Measurements from ENCODE around the gene CEMIP.

DNA sequence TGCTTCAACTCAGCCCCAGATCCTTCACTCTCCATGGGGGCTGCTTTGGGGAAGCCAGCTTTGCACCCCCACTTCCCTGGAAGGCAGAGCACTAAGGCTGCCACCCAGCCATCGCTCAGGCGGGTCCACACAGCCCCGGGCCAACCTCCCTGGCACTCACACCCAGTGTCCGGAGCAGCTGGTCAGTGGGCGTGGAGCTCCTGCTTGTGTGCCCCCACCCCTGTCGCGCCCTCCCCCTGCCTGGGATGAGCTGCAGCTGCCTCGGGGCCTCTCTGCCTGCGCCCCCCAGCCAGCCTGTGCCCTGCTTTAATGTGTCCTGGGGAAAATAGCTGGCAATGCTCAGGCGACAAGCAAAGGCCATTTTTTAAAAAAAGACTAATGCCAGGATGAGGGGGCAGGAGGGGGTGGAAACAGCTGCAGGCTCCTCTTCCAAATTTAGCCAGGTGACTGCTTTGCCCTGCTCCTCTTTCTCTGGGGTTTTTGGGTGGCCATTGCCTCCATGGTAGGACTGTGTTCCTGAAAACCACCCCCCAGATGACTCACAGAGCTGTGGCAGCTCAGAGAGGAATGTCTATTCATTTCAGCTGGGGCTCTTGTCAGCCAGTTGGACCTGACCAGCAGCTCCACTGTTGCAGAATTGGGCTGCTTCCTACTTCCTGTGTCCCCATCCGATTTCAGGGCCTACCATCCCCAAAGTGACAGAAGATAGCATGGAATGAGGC is 65.0 kb downstream of the CEMIP start:
- TF ChIP-seq, protein P1, sequence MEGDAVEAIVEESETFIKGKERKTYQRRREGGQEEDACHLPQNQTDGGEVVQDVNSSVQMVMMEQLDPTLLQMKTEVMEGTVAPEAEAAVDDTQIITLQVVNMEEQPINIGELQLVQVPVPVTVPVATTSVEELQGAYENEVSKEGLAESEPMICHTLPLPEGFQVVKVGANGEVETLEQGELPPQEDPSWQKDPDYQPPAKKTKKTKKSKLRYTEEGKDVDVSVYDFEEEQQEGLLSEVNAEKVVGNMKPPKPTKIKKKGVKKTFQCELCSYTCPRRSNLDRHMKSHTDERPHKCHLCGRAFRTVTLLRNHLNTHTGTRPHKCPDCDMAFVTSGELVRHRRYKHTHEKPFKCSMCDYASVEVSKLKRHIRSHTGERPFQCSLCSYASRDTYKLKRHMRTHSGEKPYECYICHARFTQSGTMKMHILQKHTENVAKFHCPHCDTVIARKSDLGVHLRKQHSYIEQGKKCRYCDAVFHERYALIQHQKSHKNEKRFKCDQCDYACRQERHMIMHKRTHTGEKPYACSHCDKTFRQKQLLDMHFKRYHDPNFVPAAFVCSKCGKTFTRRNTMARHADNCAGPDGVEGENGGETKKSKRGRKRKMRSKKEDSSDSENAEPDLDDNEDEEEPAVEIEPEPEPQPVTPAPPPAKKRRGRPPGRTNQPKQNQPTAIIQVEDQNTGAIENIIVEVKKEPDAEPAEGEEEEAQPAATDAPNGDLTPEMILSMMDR (IDR thresholded peaks at IDR 0.05) = no peak
- no peak for TF ChIP-seq POLR2A (IDR thresholded peaks at IDR 0.05)
- no peak for TF ChIP-seq POLR2AphosphoS5 (IDR thresholded peaks at IDR 0.05)
- TF ChIP-seq EP300 (IDR thresholded peaks at IDR 0.05) = no peak
